ENCODE measurements around the gene SAP25.
A peak's percentile ranks its signal among the peaks of the same experiment; 100 is the strongest.

SAP25 gene

GRCh38 chr7:100598425-100598824, 24.7 kb upstream of the SAP25 start:
- FAIRE-seq (no peak), DNase-seq (ENCODE audit: insufficient read length, low spot score) (no peak)

- FAIRE-seq: no peak
Observed at GRCh38 chr7:100595188-100595587, 21.5 kb upstream of the SAP25 start.

GRCh38 chr7:100591596-100591995, 17.9 kb upstream of the SAP25 start:
- no peak for DNase-seq (ENCODE audit: insufficient read length, low spot score)
- FAIRE-seq: no peak

More at GRCh38 chr7:100595188-100595587, 21.5 kb upstream of the SAP25 start:
- no peak for DNase-seq (ENCODE audit: insufficient read length, low spot score)

- no peak for DNase-seq (ENCODE audit: insufficient read length, low spot score)
- FAIRE-seq: no peak
Observed at GRCh38 chr7:100590077-100590737, 16.5 kb upstream of the SAP25 start.

- FAIRE-seq (no peak), DNase-seq (ENCODE audit: insufficient read length, low spot score) (no peak)
Observed at GRCh38 chr7:100589341-100589947, 15.7 kb upstream of the SAP25 start.

- DNase-seq (ENCODE audit: insufficient read length, low spot score): no peak
- FAIRE-seq: no peak
Observed at GRCh38 chr7:100588438-100588837, 14.7 kb upstream of the SAP25 start.

GRCh38 chr7:100586266-100587025, 12.7 kb upstream of the SAP25 start, which contains the start of gene FBXO24:
Gene FBXO24, plus strand, starts transcription at chr7:100586328. Its CDS starts 298 bp downstream, at chr7:100586626.
- no peak for FAIRE-seq
- DNase-seq (ENCODE audit: insufficient read length, low spot score): peak; percentile 99

- peak; percentile 87 for FAIRE-seq
- peak; percentile 95 for DNase-seq (ENCODE audit: insufficient read length, low spot score)
Observed at GRCh38 chr7:100585511-100586265, 12.0 kb upstream of the SAP25 start, which contains the start of gene LRCH4. Gene LRCH4, minus strand, starts transcription at chr7:100586129. Its CDS starts 29 bp downstream, at chr7:100586100.

- DNase-seq (ENCODE audit: insufficient read length, low spot score) (no peak), FAIRE-seq (no peak)
Observed at GRCh38 chr7:100584683-100585510, 11.2 kb upstream of the SAP25 start.

GRCh38 chr7:100584054-100584682, 10.5 kb upstream of the SAP25 start:
- FAIRE-seq: no peak
- no peak for DNase-seq (ENCODE audit: insufficient read length, low spot score)

GRCh38 chr7:100583132-100584053, 9.7 kb upstream of the SAP25 start:
- FAIRE-seq (no peak), DNase-seq (ENCODE audit: insufficient read length, low spot score) (no peak)

GRCh38 chr7:100582650-100583049, 8.9 kb upstream of the SAP25 start:
- no peak for FAIRE-seq
- no peak for DNase-seq (ENCODE audit: insufficient read length, low spot score)

GRCh38 chr7:100582041-100582579, 8.4 kb upstream of the SAP25 start:
- DNase-seq (ENCODE audit: insufficient read length, low spot score): no peak

GRCh38 chr7:100580466-100581283, 7.0 kb upstream of the SAP25 start:
- DNase-seq (ENCODE audit: insufficient read length, low spot score) (no peak), FAIRE-seq (peak; percentile 94)

More at GRCh38 chr7:100582041-100582579, 8.4 kb upstream of the SAP25 start:
- FAIRE-seq: no peak

GRCh38 chr7:100578246-100579183, 4.8 kb upstream of the SAP25 start:
- DNase-seq (ENCODE audit: insufficient read length, low spot score) (no peak), FAIRE-seq (no peak)

- FAIRE-seq: no peak
- no peak for DNase-seq (ENCODE audit: insufficient read length, low spot score)
Observed at GRCh38 chr7:100577507-100577906, 3.8 kb upstream of the SAP25 start.

Data from HTR-8/SVneo (cell line).